Renal pelvis (tissue), 4 donors: ENCODE measurements around the gene AKAP6. TPM values are rescaled to one million over a fixed set of nuclear protein-coding genes. Genes with fewer than 3 reads are reported as not detected.
"Not testable (repeated sequence)": the region's sequence is repeated elsewhere in the genome, so short reads cannot be mapped to it uniquely, and the experiment has no call there.

Experiments used
- DNase-seq: peaks from one replicate; pipeline ENCODE4 v3.0.0-alpha.2; 2013
- polyA plus RNA-seq, 3 donors: library from polyadenylated mRNA; unstranded; fragments of 120-200 nt; gene quantifications; one replicate each; pipeline ENCODE4 v1.2.1, GENCODE V29; 2013; ENCODE audit not compliant: insufficient read length in 3 of 3

AKAP6 gene
- polyA plus RNA-seq, 3 donors, result 2.2 to 4.6 (median 2.5) TPM

DNA sequence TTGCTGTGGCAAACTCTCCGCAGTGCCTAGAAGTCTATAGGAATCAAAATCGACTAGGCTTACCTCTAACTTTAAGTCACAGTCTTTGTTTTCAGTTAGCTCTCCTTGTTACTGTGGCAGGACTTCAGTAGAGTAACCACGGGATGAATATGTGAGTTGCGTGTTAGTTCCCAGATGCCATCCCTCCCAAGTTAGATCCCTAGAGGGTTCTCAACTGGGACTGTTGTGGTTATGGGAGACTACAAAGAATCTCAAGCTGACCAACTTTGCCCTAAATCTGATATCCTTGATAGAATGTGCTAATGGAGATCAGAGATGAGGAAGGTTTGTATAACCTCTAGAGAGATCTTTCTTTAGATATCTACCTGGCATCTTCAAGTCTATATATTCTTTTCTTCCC is 208.1 kb downstream of the AKAP6 start:
- DNase-seq, result no peak

DNA sequence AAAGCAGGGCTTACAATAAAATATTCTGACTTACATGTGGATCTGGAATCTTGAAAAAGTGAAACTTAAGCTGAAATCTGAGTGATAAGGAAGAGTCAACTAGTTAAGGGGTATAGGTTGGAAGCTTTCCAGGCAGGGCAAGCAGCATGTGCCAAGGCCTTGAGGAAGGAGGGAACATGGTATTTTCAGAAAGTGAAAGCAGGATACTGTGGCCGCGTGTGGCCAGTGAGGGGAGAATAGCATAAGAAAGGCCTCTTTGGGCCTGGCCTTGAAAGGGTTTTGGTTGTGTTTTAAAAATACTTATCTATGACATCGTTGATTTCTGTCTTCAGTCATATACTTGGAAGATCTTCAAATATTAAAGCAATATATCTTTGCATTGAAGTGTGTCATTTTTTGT is 213.4 kb downstream of the AKAP6 start:
- DNase-seq, result no peak

DNA sequence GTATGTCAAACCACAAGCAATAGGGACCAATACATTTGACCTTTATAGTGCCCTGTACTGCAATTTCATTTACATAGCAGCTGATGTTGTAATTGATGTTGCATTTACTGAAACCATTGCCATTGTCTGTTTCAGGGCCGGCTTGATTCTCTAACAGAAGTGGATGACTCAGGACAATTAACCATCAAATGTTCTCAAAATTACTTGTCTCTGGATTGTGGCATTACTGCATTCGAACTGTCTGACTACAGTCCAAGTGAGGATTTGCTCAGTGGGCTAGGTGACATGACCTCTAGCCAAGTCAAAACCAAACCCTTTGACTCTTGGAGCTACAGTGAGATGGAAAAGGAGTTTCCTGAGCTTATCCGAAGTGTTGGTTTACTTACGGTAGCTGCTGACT is 216.0 kb downstream of the AKAP6 start:
- no peak for DNase-seq

DNA sequence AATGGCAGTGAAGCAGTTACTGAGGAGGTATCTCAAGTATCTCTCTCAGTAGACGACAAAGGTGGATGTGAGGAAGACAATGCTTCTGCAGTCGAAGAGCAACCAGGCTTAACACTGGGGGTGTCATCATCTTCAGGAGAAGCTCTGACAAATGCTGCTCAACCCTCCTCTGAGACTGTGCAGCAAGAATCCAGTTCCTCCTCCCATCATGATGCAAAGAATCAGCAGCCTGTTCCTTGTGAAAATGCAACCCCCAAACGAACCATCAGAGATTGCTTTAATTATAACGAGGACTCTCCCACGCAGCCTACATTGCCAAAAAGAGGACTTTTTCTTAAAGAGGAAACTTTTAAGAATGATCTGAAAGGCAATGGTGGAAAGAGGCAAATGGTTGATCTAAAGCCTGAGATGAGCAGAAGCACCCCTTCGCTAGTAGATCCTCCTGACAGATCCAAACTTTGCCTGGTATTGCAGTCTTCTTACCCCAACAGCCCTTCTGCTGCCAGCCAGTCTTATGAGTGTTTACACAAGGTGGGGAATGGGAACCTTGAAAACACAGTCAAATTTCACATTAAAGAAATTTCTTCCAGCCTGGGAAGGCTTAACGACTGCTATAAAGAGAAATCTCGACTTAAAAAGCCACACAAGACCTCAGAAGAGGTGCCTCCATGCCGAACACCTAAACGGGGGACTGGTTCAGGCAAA is 216.6 kb downstream of the AKAP6 start:
- DNase-seq, result no peak

GRCh38 chr14:32546246-32546645 is 217.1 kb downstream of the AKAP6 start:
- no peak for DNase-seq

GRCh38 chr14:32552766-32553165 is 223.7 kb downstream of the AKAP6 start:
- DNase-seq, result no peak

DNA sequence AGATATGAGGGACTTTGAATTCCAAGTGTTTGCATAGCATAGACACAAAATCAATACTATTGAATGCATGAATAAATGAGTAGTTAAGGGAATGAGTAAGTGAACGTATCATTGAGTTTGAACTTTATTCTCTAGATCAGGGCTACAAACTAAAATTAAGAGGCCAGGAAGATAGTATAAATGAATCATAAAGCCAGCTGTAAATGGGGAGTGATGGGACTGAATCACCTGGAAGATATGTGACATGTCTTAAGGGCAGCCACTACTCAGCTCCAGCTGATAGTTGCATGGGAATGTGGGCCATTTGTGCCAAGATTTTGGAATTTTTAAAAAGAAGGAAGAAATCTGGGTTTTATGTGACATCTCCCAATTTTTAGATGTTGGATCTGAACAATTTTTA is 229.9 kb downstream of the AKAP6 start:
- no peak for DNase-seq

GRCh38 chr14:32559590-32559989 is 230.5 kb downstream of the AKAP6 start:
- no peak for DNase-seq

- DNase-seq, result peak; percentile 62
These were observed 231.2 kb downstream of the AKAP6 start for GRCh38 chr14:32560209-32560857.

DNA sequence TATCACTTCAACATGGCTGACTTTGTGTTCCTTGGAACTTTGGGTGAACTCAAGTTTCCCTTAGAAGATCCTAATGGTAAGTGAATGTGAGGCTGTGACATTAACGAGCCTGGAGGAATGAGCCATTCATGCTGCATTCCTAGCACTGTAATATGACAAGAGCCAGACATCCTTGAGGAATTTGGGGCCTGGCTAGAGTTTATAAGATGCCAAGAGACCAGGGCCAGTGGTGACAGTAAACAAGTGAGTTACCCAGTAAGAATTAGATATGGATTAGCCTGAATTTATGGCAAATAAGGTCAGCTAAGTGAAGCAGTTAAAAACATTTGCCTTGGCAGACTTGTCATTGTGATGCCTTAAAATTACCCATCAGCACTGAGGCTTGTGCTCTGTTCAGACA is 232.4 kb downstream of the AKAP6 start:
- no peak for DNase-seq

GRCh38 chr14:32564596-32564995 is 235.5 kb downstream of the AKAP6 start:
- no peak for DNase-seq

GRCh38 chr14:32565256-32565655 is 236.2 kb downstream of the AKAP6 start:
- no peak for DNase-seq

GRCh38 chr14:32567543-32568384 is 238.7 kb downstream of the AKAP6 start:
- DNase-seq, result no peak

GRCh38 chr14:32571551-32571950 is 242.5 kb downstream of the AKAP6 start:
- DNase-seq, result no peak

GRCh38 chr14:32571995-32572866 is 243.1 kb downstream of the AKAP6 start:
- no peak for DNase-seq

- DNase-seq, result no peak
These were observed 243.7 kb downstream of the AKAP6 start for GRCh38 chr14:32572867-32573150.

- no peak for DNase-seq
These were observed 245.2 kb downstream of the AKAP6 start for GRCh38 chr14:32574269-32574668.

GRCh38 chr14:32576088-32576795 is 247.1 kb downstream of the AKAP6 start:
- peak; percentile 60 for DNase-seq

DNA sequence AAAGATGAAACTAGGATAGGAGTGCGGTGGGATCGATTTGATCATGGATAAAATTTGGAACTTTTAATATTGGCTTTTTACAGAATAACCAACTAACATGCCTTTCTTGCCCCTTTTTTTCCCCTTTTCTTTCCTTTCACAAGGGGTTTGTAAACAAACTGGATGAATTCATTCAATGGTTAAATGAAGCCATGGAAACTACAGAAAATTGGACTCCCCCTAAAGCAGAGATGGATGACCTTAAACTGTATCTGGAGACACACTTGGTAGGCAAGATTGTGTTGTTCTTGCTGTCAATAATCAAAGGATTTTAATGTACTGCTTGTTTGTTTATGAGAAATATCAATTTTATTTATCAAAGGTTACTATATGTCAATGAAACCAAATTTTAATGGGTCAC is 247.9 kb downstream of the AKAP6 start:
- no peak for DNase-seq

GRCh38 chr14:32578181-32578580 is 249.1 kb downstream of the AKAP6 start:
- DNase-seq, result no peak

DNA sequence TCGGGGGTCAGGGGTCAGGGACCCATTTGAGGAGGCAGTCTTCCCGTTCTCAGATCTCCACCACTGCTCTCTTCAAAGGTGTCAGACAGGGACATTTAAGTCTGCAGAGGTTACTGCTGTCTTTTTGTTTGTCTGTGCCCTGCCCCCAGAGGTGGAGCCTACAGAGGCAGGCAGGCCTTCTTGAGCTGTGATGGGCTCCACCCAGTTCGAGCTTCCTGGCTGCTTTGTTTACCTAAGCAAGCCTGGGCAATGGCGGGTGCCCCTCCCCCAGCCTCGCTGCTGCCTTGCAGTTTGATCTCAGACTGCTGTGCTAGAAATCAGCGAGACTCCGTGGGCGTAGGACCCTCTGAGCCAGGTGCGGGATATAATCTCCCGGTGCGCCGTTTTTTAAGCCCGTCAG is 254.3 kb downstream of the AKAP6 start:
- not testable (repeated sequence) for DNase-seq
